Measurements from ENCODE around the gene VAV2.

Gene VAV2

GRCh38 chr9:133981958-133982681 lies 10.0 kb downstream of the VAV2 start:
- Histone ChIP-seq H3K27me3 (ENCODE audit: insufficient read depth, low read length) (no peaks in the 10 kb centered on the region), H3K18ac (ENCODE audit: low read length) (no peak overlapping the region), H2AK5ac (ENCODE audit: low read length) (no peak overlapping the region), H4K91ac (ENCODE audit: low read depth, low read length) (no peak overlapping the region), H3K9me3 (ENCODE audit: insufficient read depth, low read depth, low read length) (no peaks in the 10 kb centered on the region), H3K27ac (ENCODE audit: low read depth, low read length) (no peak overlapping the region), H2BK5ac (ENCODE audit: low read depth, low read length, poor library complexity) (no peak overlapping the region), H3K4me1 (ENCODE audit: control insufficient read depth in 1 of 2, insufficient read depth in 2 of 2, low read length in 2 of 2) (peaks cover 33 to 42% of the 10 kb centered on the region in 2 experiments), H2BK12ac (ENCODE audit: low read length) (no peak overlapping the region), H3K14ac (ENCODE audit: low read length) (no peak overlapping the region), H2BK120ac (ENCODE audit: insufficient read depth, low read length, poor library complexity) (no peak overlapping the region), H3K79me1 (ENCODE audit: low read length) (peaks cover 1% of the 10 kb centered on the region), H4K12ac (ENCODE audit: low read depth, low read length) (no peak overlapping the region), H4K8ac (ENCODE audit: low read depth, low read length) (no peak overlapping the region), H3K23ac (ENCODE audit: low read length) (no peak overlapping the region), H3K79me2 (ENCODE audit: control insufficient read depth, insufficient read depth, low read length, poor library complexity) (peaks cover 75% of the 10 kb centered on the region), H2AFZ (ENCODE audit: insufficient read depth, low read length, poor library complexity) (no peak overlapping the region), H3K9ac (ENCODE audit: low read length) (no peak overlapping the region), H3K4ac (ENCODE audit: low read depth, low read length) (peak overlapping the region; percentile 93), H3K4me3 (ENCODE audit: low read depth, low read length) (no peak overlapping the region), H3K4me2 (ENCODE audit: low read length) (no peak overlapping the region), H3K36me3 (ENCODE audit: control insufficient read depth in 1 of 2, insufficient read depth in 2 of 2, low read length in 2 of 2) (peaks cover 38% of the 10 kb centered on the region in 2 experiments)
- no CpG with 5 or more reads among the region's 28 CpGs for WGBS (ENCODE audit: extremely low coverage, insufficient coverage, insufficient read length)
- DNase-seq: no peak

DNA sequence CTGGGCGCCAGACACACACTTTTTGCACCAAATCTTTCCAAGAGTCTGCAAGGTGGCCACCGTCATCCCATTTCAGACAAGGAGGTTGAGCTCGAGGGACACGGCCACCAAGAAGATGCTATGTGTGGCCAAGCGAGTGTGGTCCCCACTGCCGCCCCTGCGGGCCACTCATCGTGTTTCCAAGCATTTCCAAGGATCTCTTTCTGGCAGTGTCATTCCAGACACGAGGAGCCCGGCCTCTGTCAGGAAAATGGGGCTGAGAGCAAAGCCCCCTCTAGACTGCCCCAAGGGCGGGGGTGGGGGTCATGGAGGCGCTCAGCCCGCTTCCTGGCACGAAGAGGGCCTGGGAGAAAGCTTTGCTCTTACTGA lies 10.6 kb downstream of the VAV2 start:
- Histone ChIP-seq H3K27me3 (ENCODE audit: insufficient read depth, low read length) (no peaks in the 10 kb centered on the region), H3K79me1 (ENCODE audit: low read length) (peaks cover 1% of the 10 kb centered on the region), H4K91ac (ENCODE audit: low read depth, low read length) (no peak overlapping the region), H3K18ac (ENCODE audit: low read length) (no peak overlapping the region), H3K27ac (ENCODE audit: low read depth, low read length) (no peak overlapping the region), H4K8ac (ENCODE audit: low read depth, low read length) (no peak overlapping the region), H3K23ac (ENCODE audit: low read length) (no peak overlapping the region), H3K9me3 (ENCODE audit: insufficient read depth, low read depth, low read length) (no peaks in the 10 kb centered on the region), H3K4ac (ENCODE audit: low read depth, low read length) (peak overlapping the region; percentile 93), H3K4me1 (ENCODE audit: control insufficient read depth in 1 of 2, insufficient read depth in 2 of 2, low read length in 2 of 2) (peaks cover 39 to 46% of the 10 kb centered on the region in 2 experiments), H2AFZ (ENCODE audit: insufficient read depth, low read length, poor library complexity) (no peak overlapping the region), H4K12ac (ENCODE audit: low read depth, low read length) (no peak overlapping the region), H3K79me2 (ENCODE audit: control insufficient read depth, insufficient read depth, low read length, poor library complexity) (peaks cover 76% of the 10 kb centered on the region), H3K4me2 (ENCODE audit: low read length) (no peak overlapping the region), H2BK120ac (ENCODE audit: insufficient read depth, low read length, poor library complexity) (no peak overlapping the region), H2BK12ac (ENCODE audit: low read length) (no peak overlapping the region), H2AK5ac (ENCODE audit: low read length) (no peak overlapping the region), H3K36me3 (ENCODE audit: control insufficient read depth in 1 of 2, insufficient read depth in 2 of 2, low read length in 2 of 2) (peaks cover 37 to 40% of the 10 kb centered on the region in 2 experiments), H3K9ac (ENCODE audit: low read length) (no peak overlapping the region), H2BK5ac (ENCODE audit: low read depth, low read length, poor library complexity) (no peak overlapping the region), H3K4me3 (ENCODE audit: low read depth, low read length) (no peak overlapping the region), H3K14ac (ENCODE audit: low read length) (no peak overlapping the region)
- DNase-seq: no peak
- no CpG with 5 or more reads among the region's 14 CpGs for WGBS (ENCODE audit: extremely low coverage, insufficient coverage, insufficient read length)

DNA sequence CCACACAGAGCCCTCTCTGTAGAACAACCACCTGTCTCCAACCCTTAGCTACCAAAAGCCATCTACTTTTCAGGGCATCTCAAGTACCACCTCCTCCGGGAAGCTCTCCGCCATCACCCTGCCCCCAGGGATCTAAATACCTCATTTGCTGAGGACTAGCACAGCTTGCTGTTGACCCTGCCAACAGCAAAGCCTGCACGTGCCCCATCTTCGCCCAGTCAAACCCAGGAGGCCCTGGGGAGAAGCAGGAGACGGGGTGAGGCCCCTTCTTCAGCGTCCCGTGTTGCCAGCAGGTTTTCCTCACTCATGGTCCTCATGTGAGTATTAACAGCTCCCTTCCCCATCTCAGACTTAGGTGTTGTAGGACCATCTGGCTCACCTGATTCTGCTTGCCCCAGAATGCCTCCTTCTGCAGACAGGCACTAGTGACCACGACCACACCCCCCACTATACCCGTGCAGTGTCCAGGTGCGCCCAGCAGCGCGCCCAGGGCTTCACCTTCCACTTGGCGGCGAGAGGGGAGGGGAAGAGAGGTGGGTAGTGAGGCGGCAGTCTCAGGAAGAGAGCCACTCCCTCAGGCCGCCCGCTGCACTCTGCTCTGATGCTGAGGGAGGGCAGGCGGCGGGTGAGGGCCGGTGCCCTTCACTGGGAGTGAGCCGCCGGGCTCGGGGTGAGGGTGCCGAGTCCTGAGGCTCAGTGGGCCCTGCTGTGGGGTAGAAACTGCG lies 11.1 kb downstream of the VAV2 start:
- Histone ChIP-seq H3K9me3 (ENCODE audit: insufficient read depth, low read depth, low read length) (no peaks in the 10 kb centered on the region), H3K9ac (ENCODE audit: low read length) (no peak overlapping the region), H3K23ac (ENCODE audit: low read length) (no peak overlapping the region), H4K8ac (ENCODE audit: low read depth, low read length) (no peak overlapping the region), H3K36me3 (ENCODE audit: control insufficient read depth in 1 of 2, insufficient read depth in 2 of 2, low read length in 2 of 2) (peaks cover 33 to 36% of the 10 kb centered on the region in 2 experiments), H2BK12ac (ENCODE audit: low read length) (no peak overlapping the region), H3K4me2 (ENCODE audit: low read length) (no peak overlapping the region), H4K12ac (ENCODE audit: low read depth, low read length) (no peak overlapping the region), H4K91ac (ENCODE audit: low read depth, low read length) (no peak overlapping the region), H3K27me3 (ENCODE audit: insufficient read depth, low read length) (no peaks in the 10 kb centered on the region), H3K4me3 (ENCODE audit: low read depth, low read length) (no peak overlapping the region), H2BK120ac (ENCODE audit: insufficient read depth, low read length, poor library complexity) (no peak overlapping the region), H2AK5ac (ENCODE audit: low read length) (no peak overlapping the region), H3K18ac (ENCODE audit: low read length) (peak overlapping the region; percentile 22), H2AFZ (ENCODE audit: insufficient read depth, low read length, poor library complexity) (no peak overlapping the region), H3K4ac (ENCODE audit: low read depth, low read length) (peak overlapping the region; percentile 93), H3K14ac (ENCODE audit: low read length) (no peak overlapping the region), H3K27ac (ENCODE audit: low read depth, low read length) (no peak overlapping the region), H3K79me1 (ENCODE audit: low read length) (peaks cover 1% of the 10 kb centered on the region), H3K79me2 (ENCODE audit: control insufficient read depth, insufficient read depth, low read length, poor library complexity) (peaks cover 77% of the 10 kb centered on the region), H3K4me1 (ENCODE audit: control insufficient read depth in 1 of 2, insufficient read depth in 2 of 2, low read length in 2 of 2) (peaks cover 43 to 46% of the 10 kb centered on the region in 2 experiments), H2BK5ac (ENCODE audit: low read depth, low read length, poor library complexity) (no peak overlapping the region)
- no peak for DNase-seq
- no CpG with 5 or more reads among the region's 25 CpGs for WGBS (ENCODE audit: extremely low coverage, insufficient coverage, insufficient read length)

GRCh38 chr9:133979921-133980863 lies 11.9 kb downstream of the VAV2 start:
- Histone ChIP-seq H3K36me3 (ENCODE audit: control insufficient read depth in 1 of 2, insufficient read depth in 2 of 2, low read length in 2 of 2) (peaks cover 32 to 33% of the 10 kb centered on the region in 2 experiments), H3K4me2 (ENCODE audit: low read length) (no peak overlapping the region), H3K23ac (ENCODE audit: low read length) (no peak overlapping the region), H4K8ac (ENCODE audit: low read depth, low read length) (no peak overlapping the region), H2BK12ac (ENCODE audit: low read length) (no peak overlapping the region), H3K79me2 (ENCODE audit: control insufficient read depth, insufficient read depth, low read length, poor library complexity) (peaks cover 72% of the 10 kb centered on the region), H2AK5ac (ENCODE audit: low read length) (no peak overlapping the region), H3K14ac (ENCODE audit: low read length) (no peak overlapping the region), H3K18ac (ENCODE audit: low read length) (no peak overlapping the region), H4K12ac (ENCODE audit: low read depth, low read length) (no peak overlapping the region), H3K27me3 (ENCODE audit: insufficient read depth, low read length) (no peaks in the 10 kb centered on the region), H2BK120ac (ENCODE audit: insufficient read depth, low read length, poor library complexity) (no peak overlapping the region), H3K4ac (ENCODE audit: low read depth, low read length) (peak overlapping the region; percentile 93), H3K4me1 (ENCODE audit: control insufficient read depth in 1 of 2, insufficient read depth in 2 of 2, low read length in 2 of 2) (peaks cover 44 to 46% of the 10 kb centered on the region in 2 experiments), H3K9ac (ENCODE audit: low read length) (no peak overlapping the region), H3K9me3 (ENCODE audit: insufficient read depth, low read depth, low read length) (no peaks in the 10 kb centered on the region), H4K91ac (ENCODE audit: low read depth, low read length) (no peak overlapping the region), H2BK5ac (ENCODE audit: low read depth, low read length, poor library complexity) (no peak overlapping the region), H3K27ac (ENCODE audit: low read depth, low read length) (no peak overlapping the region), H2AFZ (ENCODE audit: insufficient read depth, low read length, poor library complexity) (no peak overlapping the region), H3K79me1 (ENCODE audit: low read length) (peaks cover 1% of the 10 kb centered on the region), H3K4me3 (ENCODE audit: low read depth, low read length) (no peak overlapping the region)
- WGBS (ENCODE audit: extremely low coverage, insufficient coverage, insufficient read length): no CpG with 5 or more reads among the region's 22 CpGs
- peak in 1 of 2 donors; percentile 50 for DNase-seq
